ENCODE measurements around the gene BCOR. TPM values are rescaled to one million over a fixed set of nuclear protein-coding genes. Genes with fewer than 3 reads are reported as not detected.

Gene BCOR
- total and polyA plus RNA-seq, 2 experiments from 2014 or later, result 9.1 to 17.6 TPM

GRCh38 chrX:40009890-40010289, 87.9 kb downstream of the BCOR start:
- no peak overlapping the region for H3K27ac ChIP-seq
- WGBS, 2 experiments (ENCODE audit: low coverage in 1 of 2, low lambda C conversion rate in 2 of 2, missing lambda C conversion rate in 2 of 2), result 56 to 64% methylated on average over 4 to 11 of the region's 12 CpGs
- in situ Hi-C loops (cut with MboI), result no loop called here
- peaks cover 3% of the 10 kb centered on the region; the same call in 1 of the 2 replicates for H3K4me1 ChIP-seq (ENCODE audit: insufficient read depth)
- no peaks in the 10 kb centered on the region for H3K36me3 ChIP-seq (ENCODE audit: low read depth)
- H3K9ac ChIP-seq, result no peak overlapping the region
- no peak for TF ChIP-seq EZH2 (IDR thresholded peaks at IDR 0.05; ENCODE audit: insufficient read depth, poor library complexity, severe bottlenecking)
- no peak for TF ChIP-seq EZH2phosphoT487 (IDR thresholded peaks at IDR 0.05; ENCODE audit: insufficient read depth, low read depth)
- H4K20me1 ChIP-seq (ENCODE audit: insufficient read depth), result no peaks in the 10 kb centered on the region
- H2AFZ ChIP-seq, result peak overlapping the region; percentile 66; the same call in 1 of the 2 replicates
- H3K9me3 ChIP-seq (ENCODE audit: low read depth), result no peaks in the 10 kb centered on the region
- no peak for DNase-seq
- no peaks in the 10 kb centered on the region for H3F3A ChIP-seq (ENCODE audit: insufficient read depth)
- H3K9me2 ChIP-seq (ENCODE audit: insufficient read depth), result no peaks in the 10 kb centered on the region
- no peaks in the 10 kb centered on the region for H3K79me2 ChIP-seq (ENCODE audit: insufficient read depth)
- H3K27me3 ChIP-seq (replicated peaks; ENCODE audit: insufficient read depth), result no peaks in the 10 kb centered on the region; the same call in 1 of the 2 replicates
- peak overlapping the region; percentile 60; the same call in 1 of the 2 replicates for H3K4me3 ChIP-seq
- peak overlapping the region; percentile 76 for H3K4me2 ChIP-seq (ENCODE audit: unreplicated experiment)

DNA sequence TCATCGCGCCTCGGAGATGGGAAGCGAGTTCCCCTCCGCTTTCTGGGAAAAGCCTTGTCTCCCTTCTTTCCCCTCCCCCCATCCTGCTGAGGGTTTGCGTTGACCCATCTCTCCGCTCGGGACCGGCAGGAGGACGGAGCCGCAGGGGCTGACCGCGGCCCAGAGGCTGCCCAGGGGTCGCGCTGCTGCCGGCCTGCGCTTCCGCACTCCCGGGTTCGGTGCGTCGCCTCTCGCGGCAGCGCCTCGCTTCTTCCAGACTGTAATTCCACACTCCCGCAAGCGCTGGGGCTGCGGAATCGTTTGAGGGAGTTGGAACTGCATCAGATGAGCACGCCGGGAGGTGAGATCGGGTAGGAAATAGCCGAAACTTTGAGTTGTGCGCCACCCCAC, 88.3 kb downstream of the BCOR start:
- Histone ChIP-seq H3K4me1 (ENCODE audit: insufficient read depth) (peaks cover 3% of the 10 kb centered on the region; the same call in 1 of the 2 replicates), H3K9me3 (ENCODE audit: low read depth) (no peaks in the 10 kb centered on the region), H3K9me2 (ENCODE audit: insufficient read depth) (no peaks in the 10 kb centered on the region), H3K27ac (no peak overlapping the region), H3K4me3 (peak overlapping the region; percentile 60), H3K9ac (peak overlapping the region; percentile 57), H3K27me3 (replicated peaks; ENCODE audit: insufficient read depth) (no peaks in the 10 kb centered on the region; the same call in 1 of the 2 replicates), H4K20me1 (ENCODE audit: insufficient read depth) (no peaks in the 10 kb centered on the region), H2AFZ (peak overlapping the region; percentile 66; the same call in 1 of the 2 replicates), H3K79me2 (ENCODE audit: insufficient read depth) (no peaks in the 10 kb centered on the region), H3K36me3 (ENCODE audit: low read depth) (no peaks in the 10 kb centered on the region), H3K4me2 (ENCODE audit: unreplicated experiment) (peak overlapping the region; percentile 76), H3F3A (ENCODE audit: insufficient read depth) (no peaks in the 10 kb centered on the region)
- in situ Hi-C loops (cut with MboI), result no loop called here
- 9 to 16% methylated on average over 10 to 25 of the region's 35 CpGs for WGBS, 2 experiments (ENCODE audit: low coverage in 1 of 2, low lambda C conversion rate in 2 of 2, missing lambda C conversion rate in 2 of 2)
- TF ChIP-seq EZH2phosphoT487 (IDR thresholded peaks at IDR 0.05; ENCODE audit: insufficient read depth, low read depth) (no peak), EZH2 (IDR thresholded peaks at IDR 0.05; ENCODE audit: insufficient read depth, poor library complexity, severe bottlenecking) (no peak)
- peak; percentile 34 for DNase-seq

GRCh38 chrX:40008791-40009461, 88.8 kb downstream of the BCOR start:
- peak overlapping the region; percentile 76 for H3K4me2 ChIP-seq (ENCODE audit: unreplicated experiment)
- H3K36me3 ChIP-seq (ENCODE audit: low read depth), result no peaks in the 10 kb centered on the region
- no peaks in the 10 kb centered on the region for H4K20me1 ChIP-seq (ENCODE audit: insufficient read depth)
- H3K79me2 ChIP-seq (ENCODE audit: insufficient read depth), result no peaks in the 10 kb centered on the region
- H3K4me1 ChIP-seq (ENCODE audit: insufficient read depth), result peaks cover 3% of the 10 kb centered on the region; the same call in 1 of the 2 replicates
- H3K27me3 ChIP-seq (replicated peaks; ENCODE audit: insufficient read depth), result no peaks in the 10 kb centered on the region; the same call in 1 of the 2 replicates
- peak overlapping the region; percentile 60 for H3K4me3 ChIP-seq
- H3K9me3 ChIP-seq (ENCODE audit: low read depth), result no peaks in the 10 kb centered on the region
- peak overlapping the region; percentile 66 for H2AFZ ChIP-seq
- in situ Hi-C loops (cut with MboI), result no loop called here
- no peak for TF ChIP-seq EZH2phosphoT487 (IDR thresholded peaks at IDR 0.05; ENCODE audit: insufficient read depth, low read depth)
- TF ChIP-seq EZH2 (IDR thresholded peaks at IDR 0.05; ENCODE audit: insufficient read depth, poor library complexity, severe bottlenecking), result no peak
- no peaks in the 10 kb centered on the region for H3K9me2 ChIP-seq (ENCODE audit: insufficient read depth)
- no peak overlapping the region for H3K27ac ChIP-seq
- DNase-seq, result peak; percentile 43
- peak overlapping the region; percentile 57 for H3K9ac ChIP-seq
- no peaks in the 10 kb centered on the region for H3F3A ChIP-seq (ENCODE audit: insufficient read depth)
- WGBS, 2 experiments (ENCODE audit: low coverage in 1 of 2, low lambda C conversion rate in 2 of 2, missing lambda C conversion rate in 2 of 2), result 0 to 3% methylated on average over 6 to 23 of the region's 52 CpGs

DNA sequence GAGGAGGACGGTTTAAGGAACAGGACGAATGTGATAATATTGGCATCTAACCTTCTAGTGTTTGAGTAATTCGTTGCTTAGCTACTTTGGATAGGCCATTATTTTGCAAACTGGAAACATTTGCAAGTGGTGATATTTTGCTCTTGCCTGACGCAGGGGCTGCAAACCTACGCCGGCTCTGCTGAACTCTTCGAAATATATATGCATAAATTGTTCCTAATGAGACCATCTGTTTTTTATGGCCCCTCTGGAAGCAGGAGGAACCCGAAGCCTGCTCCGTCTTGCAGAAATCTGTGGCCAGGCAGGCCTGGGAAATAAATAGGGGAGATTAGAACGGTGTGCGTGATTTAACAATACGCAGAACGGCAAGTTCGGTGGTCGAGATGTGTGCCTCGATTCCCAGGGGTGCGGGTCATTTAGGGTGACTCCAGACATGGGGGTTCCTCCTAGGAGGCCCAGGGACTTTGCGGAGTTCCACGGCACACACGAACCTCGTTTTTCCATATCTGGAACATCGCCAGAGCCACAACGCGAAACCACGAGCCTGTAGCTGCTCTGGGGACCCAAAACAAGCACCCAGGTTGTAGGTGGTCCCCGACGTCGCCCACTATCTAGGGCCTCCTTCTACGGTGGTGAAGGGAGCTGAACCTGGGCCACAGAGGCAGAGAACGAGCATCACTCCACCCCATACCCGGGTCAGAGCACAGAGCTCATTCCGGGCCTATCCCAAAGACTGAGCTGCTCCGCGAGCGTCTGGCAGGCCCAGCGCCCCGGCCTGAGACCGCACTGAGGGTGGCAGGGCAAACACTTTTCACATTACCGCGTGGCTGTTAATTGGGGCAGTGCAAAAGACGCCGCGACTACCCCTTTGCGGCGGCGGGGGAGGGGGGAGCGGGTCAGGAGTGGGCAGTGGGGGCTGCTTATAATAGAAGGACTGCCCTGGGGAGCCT, 89.7 kb downstream of the BCOR start:
- H3K9me3 ChIP-seq (ENCODE audit: low read depth), result no peaks in the 10 kb centered on the region
- no peaks in the 10 kb centered on the region for H4K20me1 ChIP-seq (ENCODE audit: insufficient read depth)
- WGBS, 2 experiments (ENCODE audit: low coverage in 1 of 2, low lambda C conversion rate in 2 of 2, missing lambda C conversion rate in 2 of 2), result 36 to 37% methylated on average over 32 to 33 of the region's 47 CpGs
- no peaks in the 10 kb centered on the region for H3K9me2 ChIP-seq (ENCODE audit: insufficient read depth)
- no peak overlapping the region for H3K27ac ChIP-seq
- H3K4me1 ChIP-seq (ENCODE audit: insufficient read depth), result peaks cover 3% of the 10 kb centered on the region; the same call in 1 of the 2 replicates
- DNase-seq, result no peak
- no peaks in the 10 kb centered on the region; the same call in 1 of the 2 replicates for H3K27me3 ChIP-seq (replicated peaks; ENCODE audit: insufficient read depth)
- no peak for TF ChIP-seq EZH2phosphoT487 (IDR thresholded peaks at IDR 0.05; ENCODE audit: insufficient read depth, low read depth)
- TF ChIP-seq EZH2 (IDR thresholded peaks at IDR 0.05; ENCODE audit: insufficient read depth, poor library complexity, severe bottlenecking), result no peak
- no peak overlapping the region for H3K9ac ChIP-seq
- in situ Hi-C loops (cut with MboI), result no loop called here
- H3K4me2 ChIP-seq (ENCODE audit: unreplicated experiment), result no peak overlapping the region
- no peaks in the 10 kb centered on the region for H3F3A ChIP-seq (ENCODE audit: insufficient read depth)
- no peaks in the 10 kb centered on the region for H3K79me2 ChIP-seq (ENCODE audit: insufficient read depth)
- no peak overlapping the region for H2AFZ ChIP-seq
- no peaks in the 10 kb centered on the region for H3K36me3 ChIP-seq (ENCODE audit: low read depth)
- H3K4me3 ChIP-seq, result peak overlapping the region; percentile 60

All from GM23248 (cell line).